Stimulated activated CD4-positive, alpha-beta T cell treated with anti-CD3 and anti-CD28 coated beads, Interleukin-2, amount 100 ng/mL, for 48 hours (primary cell): Measurements from ENCODE around the gene PQBP1.

Experiments
- DNase-seq, 2 donors: peaks; one replicate each; pipeline ENCODE4 v3.0.0-alpha.2; 2020

The PQBP1 gene

DNA sequence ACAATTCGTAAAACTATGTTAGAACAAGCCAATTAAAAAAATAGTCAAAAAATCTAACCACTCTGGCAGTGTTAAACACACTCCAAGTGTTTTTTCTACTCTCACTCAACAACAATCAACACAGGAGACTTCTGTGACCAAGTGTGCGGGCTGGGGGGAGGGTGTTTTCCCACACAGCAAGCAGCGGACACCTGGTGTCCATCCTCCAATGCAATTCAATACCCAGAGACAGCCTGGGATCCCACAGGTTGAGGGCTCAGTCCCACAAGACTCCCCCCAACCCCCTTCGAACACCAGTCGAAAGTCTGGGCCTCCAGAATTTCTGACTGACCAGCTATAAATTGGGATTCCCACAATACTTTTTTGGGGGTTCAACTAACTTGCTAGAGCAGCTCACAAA, 29.4 kb downstream of the PQBP1 start:
- no peak for DNase-seq

GRCh38 chrX:48927736-48928382, 30.1 kb downstream of the PQBP1 start:
- no peak for DNase-seq

- DNase-seq, result no peak
These were observed 36.0 kb downstream of the PQBP1 start for GRCh38 chrX:48933757-48934156.

GRCh38 chrX:48934581-48935300, 37.0 kb downstream of the PQBP1 start:
- no peak for DNase-seq

DNA sequence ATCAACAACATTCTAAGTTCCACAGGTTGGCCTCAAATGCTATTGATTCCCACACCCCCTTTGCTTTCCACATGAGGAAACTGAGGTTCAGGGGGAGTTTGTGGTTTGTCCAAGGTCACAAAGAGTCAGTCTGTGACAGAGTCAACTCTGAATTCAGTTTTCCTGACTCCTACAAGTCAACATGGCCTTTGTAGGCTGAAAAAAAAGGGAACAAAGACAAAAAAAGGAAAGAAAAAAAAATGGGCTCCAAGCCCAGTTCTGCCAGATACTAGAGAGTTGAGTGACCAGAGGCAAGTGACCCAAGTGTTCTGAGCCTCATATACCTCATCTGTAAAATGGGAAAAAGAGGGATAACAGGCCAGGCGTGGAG, 37.6 kb downstream of the PQBP1 start:
- DNase-seq, result no peak

- DNase-seq, result no peak
These were observed 38.8 kb downstream of the PQBP1 start for GRCh38 chrX:48936429-48937053.

DNA sequence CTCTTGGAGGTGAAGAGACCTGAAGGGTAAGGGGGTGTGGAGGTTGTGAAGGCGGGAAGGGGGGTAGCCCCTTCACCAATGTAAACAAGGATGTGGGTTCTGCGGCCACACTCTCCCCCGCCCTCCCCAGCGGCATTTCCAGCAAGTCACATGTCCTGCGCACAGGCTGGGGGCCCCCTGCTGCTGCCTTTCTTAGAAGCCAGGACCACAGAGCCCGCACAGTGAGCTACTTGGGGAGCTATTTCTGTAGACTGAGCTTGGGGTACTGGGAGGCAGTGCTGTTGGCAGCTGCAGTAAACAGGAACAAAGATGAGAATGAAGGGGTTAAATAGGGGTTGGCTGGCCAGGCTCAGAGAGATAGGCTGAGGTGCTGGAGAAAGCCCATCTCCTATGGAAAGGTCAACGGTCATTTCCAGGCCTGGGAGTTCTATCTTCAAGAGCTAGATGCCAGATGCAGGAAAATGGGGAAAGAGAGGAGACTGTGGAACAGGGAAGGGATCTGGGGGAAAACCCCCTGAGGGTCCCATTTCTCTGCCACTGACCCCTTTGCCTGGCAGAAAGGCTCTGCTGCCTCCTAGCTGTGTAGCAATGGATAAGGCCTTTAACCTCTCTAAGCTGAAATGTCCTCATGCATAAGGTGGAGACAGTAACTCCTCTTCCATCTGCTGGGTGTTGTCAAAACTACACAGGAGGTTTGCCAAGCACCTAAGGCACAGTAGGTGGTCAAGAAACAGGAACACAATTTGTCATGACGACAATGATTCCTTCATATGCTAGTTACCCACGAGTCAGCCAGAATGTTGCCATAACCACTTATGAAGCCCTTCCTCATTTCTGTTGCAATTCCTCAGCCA, 39.6 kb downstream of the PQBP1 start:
- peak; percentile 77 to 87 for DNase-seq

DNA sequence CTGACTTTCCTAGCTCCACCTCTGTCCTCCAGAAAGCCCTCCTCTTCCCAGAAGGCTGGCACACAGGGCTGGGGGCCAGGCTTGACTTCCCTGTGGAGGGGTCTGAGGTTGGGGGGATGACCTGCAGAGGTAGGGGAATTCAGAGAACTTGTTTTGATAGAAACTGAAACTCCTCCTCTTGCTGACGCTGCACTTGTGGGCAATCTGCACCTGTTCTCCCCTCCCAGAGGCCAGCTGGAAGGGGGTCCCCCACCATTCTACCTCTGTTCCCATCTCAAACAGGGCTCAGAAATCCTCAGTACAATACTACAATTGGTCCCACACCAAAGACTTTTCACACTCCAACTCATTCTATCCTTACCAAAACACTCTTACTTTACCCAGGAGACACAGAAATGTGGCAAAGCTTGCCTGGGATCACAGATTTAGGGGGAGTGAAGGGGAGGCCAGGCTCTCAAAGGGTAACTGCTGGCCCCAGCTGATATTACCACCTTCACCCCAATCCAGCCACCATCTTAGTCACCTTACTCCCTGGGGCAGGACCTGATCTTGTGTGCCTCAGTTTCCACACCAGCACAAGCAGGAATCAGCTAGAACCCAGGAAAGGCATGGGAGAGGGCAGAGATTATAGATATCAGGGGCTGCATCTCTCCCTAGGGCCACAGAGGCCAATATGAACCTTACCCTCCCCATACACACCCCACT, 41.1 kb downstream of the PQBP1 start:
- peak; percentile 55 to 59 for DNase-seq

- no peak for DNase-seq
These were observed 41.9 kb downstream of the PQBP1 start for GRCh38 chrX:48939524-48940228.

DNA sequence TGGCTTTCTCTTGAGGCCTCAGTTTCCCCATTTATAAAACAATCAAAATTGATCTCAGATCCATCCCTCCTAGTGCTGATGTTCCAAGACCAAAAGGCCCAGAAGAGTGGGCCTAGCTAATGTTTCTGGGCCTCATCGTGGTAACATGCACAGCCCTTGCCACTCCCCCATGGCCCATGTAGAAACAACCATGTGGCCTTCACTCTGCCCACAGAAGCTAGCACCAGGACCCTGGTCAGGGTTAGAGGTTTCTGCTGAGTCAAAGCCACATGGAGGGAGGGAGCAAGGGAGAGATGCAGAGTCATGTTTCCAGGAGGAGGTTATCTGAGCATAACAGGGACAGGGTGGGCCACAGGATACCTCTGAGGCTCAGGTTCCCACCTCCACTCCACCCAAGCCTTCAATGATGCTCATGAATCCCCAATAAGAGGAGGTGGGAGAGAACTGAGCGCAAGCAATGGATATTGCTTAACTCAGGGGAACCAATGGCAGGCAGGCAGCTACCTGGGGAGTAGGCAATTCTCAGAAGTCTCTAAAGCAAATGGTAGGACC, 42.8 kb downstream of the PQBP1 start:
- no peak for DNase-seq

DNA sequence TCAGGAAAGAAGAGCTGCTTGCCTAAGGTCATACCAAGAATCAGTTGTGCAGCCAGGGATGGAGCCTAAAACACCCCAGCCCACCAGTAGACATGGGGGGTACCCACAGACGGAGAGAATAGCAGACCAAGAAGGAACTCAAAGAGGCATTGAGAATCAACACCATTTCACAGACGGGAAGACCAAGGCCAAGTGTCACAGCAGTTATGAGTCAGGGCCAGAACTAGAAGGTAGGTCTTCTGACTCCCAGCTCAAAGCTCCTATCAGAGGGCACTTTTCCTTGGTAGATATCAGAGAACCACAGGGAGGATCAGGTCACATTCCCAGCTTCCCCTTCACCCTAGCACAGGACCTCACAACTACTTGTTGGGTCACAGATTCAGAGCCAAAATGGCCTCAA, 45.2 kb downstream of the PQBP1 start:
- DNase-seq, result no peak

DNA sequence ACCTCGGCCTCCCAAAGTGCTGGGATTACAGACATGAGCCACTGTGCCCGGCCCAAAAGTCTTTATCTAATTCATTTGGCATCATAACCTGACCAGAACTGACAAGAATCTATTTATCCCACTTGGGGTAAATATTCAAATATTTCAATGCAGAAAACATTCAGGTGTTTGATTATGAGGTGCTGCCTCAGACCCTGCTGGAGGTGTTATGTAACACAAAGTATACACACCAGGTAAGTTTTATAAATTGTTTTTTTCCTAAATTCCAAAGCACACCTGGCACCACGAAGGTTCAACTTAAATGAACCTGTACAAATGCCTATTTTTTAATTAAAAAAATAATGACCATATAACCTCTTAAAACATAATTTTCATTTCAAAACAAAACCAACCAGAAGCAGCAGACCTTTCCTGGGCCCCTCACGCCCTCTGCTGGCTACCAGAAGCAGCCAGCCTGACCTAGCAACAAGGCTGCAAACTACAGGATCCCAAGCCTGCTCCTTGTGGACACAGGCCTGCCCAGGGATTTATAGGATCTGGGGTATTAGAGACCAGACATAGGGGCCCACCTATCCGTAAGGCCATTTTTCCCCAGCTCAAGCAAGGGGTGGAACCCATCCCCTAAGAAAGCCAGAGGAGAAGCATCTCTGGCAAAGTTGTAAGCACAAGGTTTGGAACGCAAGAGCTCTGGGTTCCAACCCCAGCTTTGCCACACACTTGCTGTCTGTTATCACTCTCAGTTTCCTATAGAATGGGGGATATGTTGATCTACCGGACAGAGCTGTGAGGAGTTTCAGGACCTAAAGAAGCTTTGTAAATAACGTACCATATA, 48.0 kb downstream of the PQBP1 start:
- peak in 1 of 2 donors; percentile 58 for DNase-seq

DNA sequence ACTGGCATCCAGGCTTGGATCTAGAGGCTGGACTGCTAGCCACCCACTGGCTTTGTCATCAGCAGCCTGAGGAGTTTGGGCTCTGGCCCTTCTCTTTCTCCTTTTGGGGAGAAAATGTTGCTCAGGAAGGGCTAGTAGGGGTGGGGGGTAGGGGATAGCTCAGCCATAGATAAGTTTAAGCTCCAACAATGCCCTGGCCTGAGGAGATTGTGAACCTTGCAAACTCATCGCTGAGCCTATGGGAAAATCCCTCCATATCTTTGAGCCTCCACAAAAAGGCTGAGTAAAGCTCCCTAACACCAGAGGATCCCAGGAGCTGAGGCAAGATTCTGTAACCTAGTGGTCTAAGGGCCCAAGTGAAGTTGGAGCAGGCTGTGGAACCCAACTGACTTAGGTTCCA, 50.9 kb downstream of the PQBP1 start:
- no peak for DNase-seq
